HEK293 (cell line): ENCODE measurements around the gene BSCL2.

Experiments
- GLIS2 ChIP-seq: fragments of 450-650 bp; formaldehyde crosslinking; IDR thresholded peaks from 2 replicates; pipeline ENCODE4 v1.5.1; 2016; ENCODE audit warnings: missing biosample characterization, missing genetic modification characterization
- IKZF3 ChIP-seq: fragments of 450-650 bp; IDR thresholded peaks from 2 replicates; pipeline ENCODE4 v1.5.0; 2018; ENCODE audit warnings: missing biosample characterization, mild to moderate bottlenecking, missing genetic modification characterization, moderate library complexity
- MEIS1 ChIP-seq: sonication (generic); formaldehyde crosslinking; IDR thresholded peaks from 2 replicates; pipeline ENCODE4 v1.8.1; 2022; ENCODE audit warnings: missing genetic modification reagents, mild to moderate bottlenecking, borderline replicate concordance
- MZF1 ChIP-seq: fragments of 450-650 bp; formaldehyde crosslinking; IDR thresholded peaks from 2 replicates; pipeline ENCODE4 v1.5.1; 2017; ENCODE audit warnings: missing biosample characterization, missing genetic modification characterization, borderline replicate concordance
- TRIM28 ChIP-seq: IDR thresholded peaks from 2 replicates; pipeline ENCODE4 v1.6.1; 2011; ENCODE audit warnings: low read length, control low read depth, borderline replicate concordance
- ZBTB6 ChIP-seq: fragments of 450-650 bp; formaldehyde crosslinking; IDR thresholded peaks from 2 replicates; pipeline ENCODE4 v1.5.1; 2017; ENCODE audit warnings: missing biosample characterization, missing genetic modification characterization
- ZFP3 ChIP-seq: fragments of 450-650 bp; formaldehyde crosslinking; IDR thresholded peaks from 2 replicates; pipeline ENCODE4 v1.5.1; 2016; ENCODE audit warnings: low read depth, missing biosample characterization, missing genetic modification characterization
- ZNF148 ChIP-seq: fragments of 450-650 bp; formaldehyde crosslinking; IDR thresholded peaks from 2 replicates; pipeline ENCODE4 v1.5.0; 2017; ENCODE audit warnings: missing biosample characterization, missing genetic modification characterization, borderline replicate concordance
- ZNF157 ChIP-seq: fragments of 450-650 bp; formaldehyde crosslinking; IDR thresholded peaks from 2 replicates; pipeline ENCODE4 v1.5.1; 2016; ENCODE audit warnings: missing biosample characterization, missing genetic modification characterization
- ZNF18 ChIP-seq: fragments of 450-650 bp; formaldehyde crosslinking; IDR thresholded peaks from 2 replicates; pipeline ENCODE4 v1.5.1; 2016; ENCODE audit warnings: missing biosample characterization, missing genetic modification characterization
- ZNF274 ChIP-seq, 2 experiments: fragments of 200-500 bp in 1 of 2; fragments of 450-650 bp in 1 of 2; sonication (Bioruptor generic) in 1 of 2; formaldehyde crosslinking in 1 of 2; IDR thresholded peaks; 2 replicates each; pipeline versions ENCODE4 v1.5.1 to v1.6.1; 2014 to 2016; ENCODE audit warnings: borderline replicate concordance in 1 of 2, inconsistent platforms in 1 of 2, low read length in 1 of 2, missing biosample characterization in 1 of 2, missing genetic modification characterization in 1 of 2
- ZNF426 ChIP-seq: fragments of 450-650 bp; formaldehyde crosslinking; IDR thresholded peaks from 2 replicates; pipeline ENCODE4 v1.5.1; 2017; ENCODE audit warnings: missing biosample characterization, missing genetic modification characterization, mild to moderate bottlenecking, inconsistent platforms, moderate library complexity
- ZNF513 ChIP-seq: fragments of 450-650 bp; IDR thresholded peaks from 2 replicates; pipeline ENCODE4 v1.5.1; 2018; ENCODE audit warnings: missing biosample characterization, missing genetic modification characterization
- ZNF518A ChIP-seq: fragments of 450-650 bp; formaldehyde crosslinking; conservative IDR thresholded peaks from 2 replicates; pipeline ENCODE4 v1.5.1; 2016; ENCODE audit warnings: low read depth, missing biosample characterization, missing genetic modification characterization
- ZNF529 ChIP-seq: fragments of 450-650 bp; formaldehyde crosslinking; IDR thresholded peaks from 2 replicates; pipeline ENCODE4 v1.5.1; 2017; ENCODE audit warnings: missing genetic modification characterization, missing biosample characterization; ENCODE audit not compliant: insufficient replicate concordance
- ZNF561 ChIP-seq: fragments of 450-650 bp; IDR thresholded peaks from 2 replicates; pipeline ENCODE4 v1.5.1; 2018; ENCODE audit warnings: missing biosample characterization, missing genetic modification characterization, borderline replicate concordance
- ZNF660 ChIP-seq: fragments of 450-650 bp; IDR thresholded peaks from 2 replicates; pipeline ENCODE4 v1.5.1; 2018; ENCODE audit warnings: missing biosample characterization, mild to moderate bottlenecking, missing genetic modification characterization
- ZNF777 ChIP-seq: fragments of 450-650 bp; formaldehyde crosslinking; IDR thresholded peaks from 2 replicates; pipeline ENCODE4 v1.5.1; 2017; ENCODE audit warnings: missing biosample characterization, missing genetic modification characterization, borderline replicate concordance
- TF ChIP-seq, protein P1 (sequence below): fragments of 450-650 bp; formaldehyde crosslinking; IDR thresholded peaks from 2 replicates; pipeline ENCODE4 v1.5.1; 2016; ENCODE audit warnings: missing biosample characterization, missing genetic modification characterization

BSCL2 gene

DNA sequence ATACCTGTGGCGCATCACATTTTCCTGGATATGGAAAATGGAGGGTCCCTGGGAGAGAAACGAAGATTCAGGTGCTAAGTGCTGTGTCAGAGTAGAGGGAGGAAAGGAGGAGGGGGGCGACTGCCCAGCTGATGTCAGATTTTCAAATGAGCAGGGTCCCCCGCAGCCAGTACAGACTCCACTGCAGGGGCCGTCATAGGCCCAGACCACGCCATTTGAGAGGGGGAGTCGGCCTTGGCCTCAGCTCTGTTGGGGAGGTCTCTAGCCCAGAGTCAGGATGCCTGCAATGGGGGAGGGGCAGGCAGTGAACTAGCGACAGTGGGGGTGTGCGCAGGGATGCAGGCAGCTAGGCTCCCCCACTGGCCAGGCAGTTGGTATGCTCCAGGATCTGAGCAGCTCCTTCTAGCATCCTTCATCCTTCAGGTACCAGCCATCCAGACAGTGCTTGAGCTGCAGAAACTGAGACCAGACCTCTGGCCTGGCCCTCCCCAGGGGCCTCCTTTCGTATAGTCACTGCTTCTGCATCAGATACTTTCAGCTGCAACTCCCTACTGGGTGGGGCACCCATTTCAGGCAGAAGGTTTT is at the start of gene BSCL2, which contains the start of gene GNG3 (continued):
- TF ChIP-seq MZF1 (tag by site-specific recombination) = no peak
- no peak for TF ChIP-seq ZNF426
- no peak for TF ChIP-seq ZNF513 (tag by site-specific recombination)
- TF ChIP-seq ZNF518A (tag by site-specific recombination) = no peak
- TF ChIP-seq ZNF18 (tag by site-specific recombination) = no peak
- TF ChIP-seq ZNF274 (IDR thresholded peaks at IDR 0.05; ENCODE audit: low read length) = no peak
- TF ChIP-seq ZNF274 (tag by site-specific recombination; IDR thresholded peaks at IDR 0.05; ENCODE audit: borderline replicate concordance) = no peak
- TF ChIP-seq GLIS2 (tag by site-specific recombination) = peak; percentile 72
- no peak for TF ChIP-seq ZNF157 (tag by site-specific recombination)
- TF ChIP-seq, protein P1, sequence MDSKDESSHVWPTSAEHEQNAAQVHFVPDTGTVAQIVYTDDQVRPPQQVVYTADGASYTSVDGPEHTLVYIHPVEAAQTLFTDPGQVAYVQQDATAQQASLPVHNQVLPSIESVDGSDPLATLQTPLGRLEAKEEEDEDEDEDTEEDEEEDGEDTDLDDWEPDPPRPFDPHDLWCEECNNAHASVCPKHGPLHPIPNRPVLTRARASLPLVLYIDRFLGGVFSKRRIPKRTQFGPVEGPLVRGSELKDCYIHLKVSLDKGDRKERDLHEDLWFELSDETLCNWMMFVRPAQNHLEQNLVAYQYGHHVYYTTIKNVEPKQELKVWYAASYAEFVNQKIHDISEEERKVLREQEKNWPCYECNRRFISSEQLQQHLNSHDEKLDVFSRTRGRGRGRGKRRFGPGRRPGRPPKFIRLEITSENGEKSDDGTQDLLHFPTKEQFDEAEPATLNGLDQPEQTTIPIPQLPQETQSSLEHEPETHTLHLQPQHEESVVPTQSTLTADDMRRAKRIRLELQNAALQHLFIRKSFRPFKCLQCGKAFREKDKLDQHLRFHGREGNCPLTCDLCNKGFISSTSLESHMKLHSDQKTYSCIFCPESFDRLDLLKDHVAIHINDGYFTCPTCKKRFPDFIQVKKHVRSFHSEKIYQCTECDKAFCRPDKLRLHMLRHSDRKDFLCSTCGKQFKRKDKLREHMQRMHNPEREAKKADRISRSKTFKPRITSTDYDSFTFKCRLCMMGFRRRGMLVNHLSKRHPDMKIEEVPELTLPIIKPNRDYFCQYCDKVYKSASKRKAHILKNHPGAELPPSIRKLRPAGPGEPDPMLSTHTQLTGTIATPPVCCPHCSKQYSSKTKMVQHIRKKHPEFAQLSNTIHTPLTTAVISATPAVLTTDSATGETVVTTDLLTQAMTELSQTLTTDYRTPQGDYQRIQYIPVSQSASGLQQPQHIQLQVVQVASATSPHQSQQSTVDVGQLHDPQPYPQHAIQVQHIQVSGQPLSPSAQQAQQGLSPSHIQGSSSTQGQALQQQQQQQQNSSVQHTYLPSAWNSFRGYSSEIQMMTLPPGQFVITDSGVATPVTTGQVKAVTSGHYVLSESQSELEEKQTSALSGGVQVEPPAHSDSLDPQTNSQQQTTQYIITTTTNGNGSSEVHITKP (tag by site-specific recombination) = peak; percentile 99
- no peak for TF ChIP-seq TRIM28
- no peak for TF ChIP-seq ZNF777
- no peak for TF ChIP-seq MEIS1 (CRISPR knock-in tag)
- no peak for TF ChIP-seq ZFP3 (tag by site-specific recombination)
- TF ChIP-seq ZNF561 = peak; percentile 66; the same call in 1 of the 2 replicates
- TF ChIP-seq ZNF529 (tag by site-specific recombination) = no peak
- TF ChIP-seq IKZF3 (tag by site-specific recombination) = no peak
- TF ChIP-seq ZBTB6 (tag by site-specific recombination) = no peak
- TF ChIP-seq ZNF148 (tag by site-specific recombination) = no peak
- TF ChIP-seq ZNF660 (tag by site-specific recombination) = no peak
